ENCODE measurements around the gene ROMO1.

The ROMO1 gene

GRCh38 chr20:35699127-35699956 lies at the start of gene ROMO1, which contains the start of gene NFS1:
Gene ROMO1, plus strand, starts transcription at chr20:35699405. Its CDS starts 228 bp downstream, at chr20:35699633.
Gene NFS1, minus strand, starts transcription at chr20:35699352. Its CDS starts 64 bp downstream, at chr20:35699288.
- DNase-seq (ENCODE audit: insufficient read length, low spot score) (peak; percentile 96), FAIRE-seq (peak; percentile 13)

GRCh38 chr20:35650632-35651031 lies 48.6 kb upstream of the ROMO1 start:
- FAIRE-seq, result no peak
- no peak for DNase-seq (ENCODE audit: insufficient read length, low spot score)

DNA sequence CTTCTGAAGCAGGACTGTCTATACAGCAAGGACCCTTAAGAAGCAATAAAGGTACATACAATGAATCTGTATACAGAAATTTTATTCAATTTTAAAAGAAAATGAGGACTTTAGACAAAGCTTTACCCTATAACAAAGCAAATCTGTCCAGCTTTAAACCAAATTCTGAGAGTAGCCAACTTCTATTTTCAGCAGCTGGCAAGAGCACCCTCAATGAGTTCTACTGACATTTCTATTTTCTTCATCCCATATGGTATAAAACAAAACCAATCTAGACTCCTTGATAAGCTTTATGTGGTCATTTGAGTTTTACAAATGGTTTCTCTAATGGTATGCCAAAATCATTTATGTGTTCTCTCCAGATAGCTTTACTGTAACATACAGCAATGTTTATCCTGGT lies 47.2 kb upstream of the ROMO1 start:
- no peak for DNase-seq (ENCODE audit: insufficient read length, low spot score)
- FAIRE-seq, result no peak

DNA sequence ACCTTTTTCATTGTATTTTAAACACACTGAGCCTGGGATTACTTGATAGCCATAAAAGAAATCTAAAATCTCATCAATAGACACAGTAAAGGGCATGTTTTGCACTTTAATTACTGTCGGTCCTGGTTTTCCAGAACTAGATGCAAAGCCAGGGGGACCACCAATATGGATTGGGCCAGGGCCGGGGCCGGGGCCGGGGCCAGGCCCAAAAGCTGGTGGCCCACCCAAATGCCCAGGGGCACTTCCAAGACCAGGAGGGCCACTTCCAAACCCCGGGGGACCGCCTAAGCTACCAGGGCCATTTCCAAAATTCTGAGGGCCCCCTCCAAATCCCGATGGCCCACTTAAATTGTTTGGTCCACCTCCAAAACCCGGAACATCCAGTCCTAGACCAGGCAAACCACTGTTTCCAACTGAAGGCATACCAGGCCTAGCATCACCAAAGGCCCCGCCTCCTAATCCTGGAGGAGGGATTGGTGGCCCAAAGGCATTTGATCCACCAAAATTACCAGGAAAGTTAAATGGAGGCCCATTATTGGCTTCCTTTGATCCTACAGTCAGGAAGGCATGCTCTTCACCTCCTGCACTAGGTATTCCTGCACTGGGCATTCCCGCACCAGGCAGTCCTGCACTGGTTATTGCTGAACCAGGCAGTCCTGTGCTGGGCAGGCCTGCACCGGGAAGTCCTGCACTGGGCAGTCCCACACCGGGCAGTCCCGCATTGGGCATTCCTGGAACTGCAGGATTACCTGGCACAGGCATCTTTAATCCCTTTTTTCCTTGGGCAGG lies 46.4 kb upstream of the ROMO1 start:
- no peak for DNase-seq (ENCODE audit: insufficient read length, low spot score)
- no peak for FAIRE-seq

DNA sequence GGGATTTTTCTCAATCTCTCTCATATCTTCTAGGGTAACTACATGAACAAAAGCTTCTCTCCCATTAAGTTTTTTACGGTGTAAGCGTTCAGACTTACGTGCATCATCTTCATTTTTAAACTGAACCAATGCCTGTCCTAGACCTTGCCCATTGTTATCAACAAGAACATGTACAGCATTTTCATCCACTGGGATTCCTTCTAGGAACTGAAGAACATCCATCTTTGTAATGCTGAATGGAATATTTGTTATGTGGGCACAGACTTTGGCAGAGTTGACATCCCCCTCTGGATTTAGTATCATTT lies 45.8 kb upstream of the ROMO1 start:
- FAIRE-seq, result no peak
- DNase-seq (ENCODE audit: insufficient read length, low spot score), result no peak

GRCh38 chr20:35653893-35654292 lies 45.3 kb upstream of the ROMO1 start:
- FAIRE-seq (no peak), DNase-seq (ENCODE audit: insufficient read length, low spot score) (no peak)

DNA sequence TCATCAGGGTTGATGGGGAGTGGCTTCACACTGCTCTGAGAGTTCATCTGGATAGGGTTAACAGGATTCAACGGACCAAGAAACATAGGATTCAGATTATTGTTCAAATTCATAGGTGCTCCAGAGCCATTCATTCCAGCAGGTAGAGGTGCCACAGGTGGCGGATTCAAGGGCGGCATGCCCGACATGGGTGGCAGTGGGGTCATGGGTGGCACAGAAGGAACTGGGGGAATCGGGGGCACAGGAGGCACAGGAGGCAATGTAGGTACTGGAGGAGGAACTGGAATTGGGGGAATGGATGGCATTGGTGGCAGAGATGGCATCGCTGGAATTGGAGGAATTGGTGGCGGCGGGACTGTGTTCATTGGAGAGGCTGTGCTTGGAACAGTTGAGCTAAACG lies 44.8 kb upstream of the ROMO1 start:
- DNase-seq (ENCODE audit: insufficient read length, low spot score) (no peak), FAIRE-seq (no peak)

GRCh38 chr20:35657271-35657670 lies 41.9 kb upstream of the ROMO1 start:
- DNase-seq (ENCODE audit: insufficient read length, low spot score) (no peak), FAIRE-seq (no peak)

GRCh38 chr20:35660122-35660937 lies 38.9 kb upstream of the ROMO1 start:
- FAIRE-seq (no peak), DNase-seq (ENCODE audit: insufficient read length, low spot score) (no peak)

- no peak for DNase-seq (ENCODE audit: insufficient read length, low spot score)
- no peak for FAIRE-seq
Observed at GRCh38 chr20:35661053-35661452, 38.2 kb upstream of the ROMO1 start.

- FAIRE-seq (no peak), DNase-seq (ENCODE audit: insufficient read length, low spot score) (no peak)
Observed at GRCh38 chr20:35661908-35662307, 37.3 kb upstream of the ROMO1 start.

GRCh38 chr20:35662551-35662950 lies 36.7 kb upstream of the ROMO1 start:
- no peak for FAIRE-seq

DNA sequence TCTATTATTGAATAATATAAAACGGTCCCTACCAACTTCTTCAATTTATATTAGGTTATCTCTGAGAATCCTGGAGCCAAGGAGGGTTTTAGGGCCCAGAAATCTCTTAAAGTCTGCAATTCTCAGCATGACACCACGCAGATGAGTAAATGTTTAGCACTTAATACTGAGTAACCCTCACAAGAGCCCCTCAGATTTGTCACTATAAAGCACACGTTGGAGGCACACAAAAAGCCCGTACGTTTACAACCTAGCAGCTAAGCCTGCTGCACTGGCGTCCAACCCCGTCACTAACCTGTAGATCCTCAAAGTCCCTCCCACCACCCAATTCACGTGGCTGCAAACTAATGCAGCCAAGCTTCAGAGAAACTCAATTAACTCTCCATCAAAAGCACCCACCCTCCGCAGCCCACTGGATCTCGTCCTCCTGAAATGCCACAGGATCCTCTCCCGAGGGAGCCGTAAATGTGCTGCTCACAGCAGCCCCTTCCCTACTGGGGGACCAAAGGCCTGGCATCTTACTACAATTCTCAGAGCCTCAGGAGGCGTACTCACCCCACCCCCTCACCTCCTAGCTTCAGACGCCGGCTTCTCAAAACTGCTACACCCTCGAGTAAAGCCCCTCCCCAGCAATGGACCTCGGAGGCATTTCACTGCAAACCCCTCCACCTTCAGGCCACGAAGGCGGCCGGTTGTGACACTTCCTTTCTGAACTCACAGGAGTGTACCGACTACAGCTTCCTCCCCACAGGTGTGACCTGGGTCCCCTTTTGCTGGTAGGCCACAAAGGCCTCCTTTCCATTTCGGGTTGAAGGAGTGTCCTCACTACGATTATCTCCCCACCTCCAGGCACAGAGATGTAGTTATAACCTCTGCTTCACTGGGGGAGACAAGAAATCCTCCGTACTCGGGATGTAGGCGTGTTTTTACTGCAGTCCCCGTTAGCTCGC lies 35.4 kb upstream of the ROMO1 start:
- peak; percentile 39 for DNase-seq (ENCODE audit: insufficient read length, low spot score)
- FAIRE-seq, result no peak

More at GRCh38 chr20:35662551-35662950, 36.7 kb upstream of the ROMO1 start:
- no peak for DNase-seq (ENCODE audit: insufficient read length, low spot score)

DNA sequence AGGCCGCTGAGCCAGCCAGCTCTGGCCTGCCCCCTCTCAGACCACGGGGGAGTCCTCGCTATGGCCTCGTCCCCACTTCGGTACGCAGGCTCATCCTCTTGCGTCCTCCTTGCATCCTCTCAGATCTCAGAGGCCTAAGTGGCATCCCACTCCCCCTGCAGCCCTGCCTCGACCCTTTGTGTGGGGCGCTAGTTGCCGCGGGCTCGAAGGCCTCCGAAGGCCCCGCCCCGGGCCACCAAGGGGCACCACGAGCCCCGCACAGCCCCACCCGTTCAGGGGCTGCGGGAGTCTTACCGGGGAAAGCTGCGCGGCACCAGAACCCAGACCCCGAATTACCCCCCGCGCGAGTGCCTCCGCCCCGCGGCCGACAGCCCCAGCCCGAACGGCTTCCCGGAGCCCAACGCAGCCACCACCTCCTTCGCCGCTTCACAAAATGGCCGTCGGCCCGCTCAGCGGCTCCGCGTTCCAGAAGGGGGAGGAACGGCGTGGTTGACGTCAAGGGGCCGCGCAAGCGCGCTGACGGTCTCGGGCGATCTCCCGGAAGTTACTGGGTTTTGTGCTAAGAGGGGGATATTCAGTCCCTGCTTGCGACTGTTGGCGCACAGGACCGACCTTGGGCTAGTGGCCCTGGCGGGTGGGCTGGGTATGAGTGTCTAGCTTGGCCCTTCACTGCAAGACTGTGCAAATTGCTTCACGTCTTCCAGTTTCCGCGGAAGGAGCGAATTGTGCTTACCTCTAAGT lies 34.6 kb upstream of the ROMO1 start, which contains the start of the genes CPNE1 and RBM12:
Gene CPNE1, minus strand, starts transcription at position 435 of the 741 bp plus-strand sequence. CDS start 31,977 bp downstream, outside the sequence.
Gene RBM12, minus strand, starts transcription at position 435 of the 741 bp plus-strand sequence. CDS start 9,578 bp downstream, outside the sequence.
- FAIRE-seq (peak; percentile 94), DNase-seq (ENCODE audit: insufficient read length, low spot score) (peak; percentile 99)

GRCh38 chr20:35665949-35666288 lies 33.3 kb upstream of the ROMO1 start:
- DNase-seq (ENCODE audit: insufficient read length, low spot score) (no peak), FAIRE-seq (no peak)

GRCh38 chr20:35669221-35669620 lies 30.0 kb upstream of the ROMO1 start:
- FAIRE-seq (no peak), DNase-seq (ENCODE audit: insufficient read length, low spot score) (no peak)

- DNase-seq (ENCODE audit: insufficient read length, low spot score) (no peak), FAIRE-seq (no peak)
Observed at GRCh38 chr20:35669681-35670080, 29.5 kb upstream of the ROMO1 start.

- FAIRE-seq, result no peak
- no peak for DNase-seq (ENCODE audit: insufficient read length, low spot score)
Observed at GRCh38 chr20:35673884-35674283, 25.3 kb upstream of the ROMO1 start.

DNA sequence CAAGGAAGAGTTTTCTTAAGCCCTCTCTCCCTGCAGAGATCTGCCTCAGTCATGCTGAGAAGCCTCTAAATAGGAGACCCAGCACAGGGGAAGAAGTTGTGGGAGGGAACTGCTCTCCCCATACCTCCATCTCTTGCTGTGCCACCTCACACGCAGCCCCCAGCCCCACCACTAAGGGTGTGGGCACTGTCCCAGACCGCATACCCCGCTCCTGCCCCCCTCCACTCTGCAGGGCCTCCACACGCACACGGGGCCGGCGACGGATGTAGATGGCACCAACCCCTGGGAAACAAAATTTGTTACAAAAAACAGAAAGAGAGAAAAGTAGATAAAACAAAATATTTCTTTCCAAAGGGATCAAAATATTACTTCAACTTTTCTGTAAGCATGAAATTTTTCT lies 24.3 kb upstream of the ROMO1 start:
- FAIRE-seq, result no peak
- no peak for DNase-seq (ENCODE audit: insufficient read length, low spot score)
